ENCODE measurements around the gene GPR84. TPM values are rescaled to one million over a fixed set of nuclear protein-coding genes. Genes with fewer than 3 reads are reported as not detected.

The GPR84 gene
- total and polyA plus RNA-seq, 2 experiments from 2014 or later = not detected

- DNase-seq (ENCODE audit: low spot score) (peak; percentile 59), ATAC-seq (no peak)
- no peak for TF ChIP-seq JUNB (IDR thresholded peaks at IDR 0.05; ENCODE audit: unreplicated experiment)
- TF ChIP-seq ZNF331 (CRISPR knock-in tag; IDR thresholded peaks at IDR 0.05; ENCODE audit: low read depth) = no peak
- TF ChIP-seq ETS1 (IDR thresholded peaks at IDR 0.05) = no peak
- TF ChIP-seq POLR2AphosphoS5 (IDR thresholded peaks at IDR 0.05; ENCODE audit: low read depth) = no peak
- no peak for TF ChIP-seq STAT1 (IDR thresholded peaks at IDR 0.05; ENCODE audit: unreplicated experiment)
- no peak for TF ChIP-seq EZH2 (IDR thresholded peaks at IDR 0.05; ENCODE audit: low read depth, unreplicated experiment)
- no peak for TF ChIP-seq EZH2phosphoT487 (IDR thresholded peaks at IDR 0.05; ENCODE audit: unreplicated experiment)
- no peak for TF ChIP-seq CTCF (conservative IDR thresholded peaks at IDR 0.05; ENCODE audit: low read depth in 2 of 2)
- no peak overlapping the region for H2AFZ ChIP-seq
- H3K9me2 ChIP-seq (ENCODE audit: insufficient read depth) = no peaks in the 10 kb centered on the region
- Mint-ChIP-seq H3K9me3 (no peaks in the 10 kb centered on the region), H3K4me1 (peaks cover 26% of the 10 kb centered on the region), H3K27me3 (ENCODE audit: insufficient read depth, low read depth, poor library complexity) (peaks cover 7% of the 10 kb centered on the region), H3K36me3 (ENCODE audit: low read depth) (no peaks in the 10 kb centered on the region), H3K4me3 (no peak overlapping the region), H3K27ac (no peak overlapping the region)
- no peaks in the 10 kb centered on the region for H4K20me1 ChIP-seq (replicated peaks; ENCODE audit: insufficient read depth)
- H3K4me3 ChIP-seq = no peak overlapping the region
- no peaks in the 10 kb centered on the region for H3K36me3 ChIP-seq (ENCODE audit: insufficient read depth)
- peak overlapping the region; percentile 52 for H3K4me2 ChIP-seq
- H3K27ac ChIP-seq (ENCODE audit: low read depth) = no peak overlapping the region
- H3K27me3 ChIP-seq (ENCODE audit: insufficient read depth) = no peaks in the 10 kb centered on the region
- H3K79me2 ChIP-seq (replicated peaks; ENCODE audit: insufficient read depth) = peaks cover 19% of the 10 kb centered on the region
- H3F3A ChIP-seq (replicated peaks; ENCODE audit: low read depth) = peaks cover 5% of the 10 kb centered on the region; the same call in 1 of the 2 replicates
- H3K4me1 ChIP-seq (ENCODE audit: insufficient read depth) = peaks cover 27% of the 10 kb centered on the region
Observed at GRCh38 chr12:54329759-54330158, 34.5 kb downstream of the GPR84 start.

- no peaks in the 10 kb centered on the region for H3K36me3 ChIP-seq (ENCODE audit: insufficient read depth)
- H3K27me3 ChIP-seq (ENCODE audit: insufficient read depth) = no peaks in the 10 kb centered on the region
- H4K20me1 ChIP-seq (replicated peaks; ENCODE audit: insufficient read depth) = no peaks in the 10 kb centered on the region
- Mint-ChIP-seq H3K27ac (no peak overlapping the region), H3K4me3 (no peak overlapping the region), H3K4me1 (peaks cover 30% of the 10 kb centered on the region), H3K27me3 (ENCODE audit: insufficient read depth, low read depth, poor library complexity) (peaks cover 3% of the 10 kb centered on the region), H3K9me3 (no peaks in the 10 kb centered on the region), H3K36me3 (ENCODE audit: low read depth) (no peaks in the 10 kb centered on the region)
- H3K4me2 ChIP-seq = peak overlapping the region; percentile 52
- H3K4me1 ChIP-seq (ENCODE audit: insufficient read depth) = peaks cover 27% of the 10 kb centered on the region
- no peak overlapping the region for H3K27ac ChIP-seq (ENCODE audit: low read depth)
- ATAC-seq (no peak), DNase-seq (ENCODE audit: low spot score) (peak; percentile 50)
- TF ChIP-seq ETS1 (IDR thresholded peaks at IDR 0.05) = no peak
- TF ChIP-seq ZNF114 (CRISPR knock-in tag; IDR thresholded peaks at IDR 0.05) = no peak
- no peak for TF ChIP-seq EZH2phosphoT487 (IDR thresholded peaks at IDR 0.05; ENCODE audit: unreplicated experiment)
- no peak for TF ChIP-seq POLR2AphosphoS5 (IDR thresholded peaks at IDR 0.05; ENCODE audit: low read depth)
- no peak for TF ChIP-seq EZH2 (IDR thresholded peaks at IDR 0.05; ENCODE audit: low read depth, unreplicated experiment)
- no peak for TF ChIP-seq ZNF462 (CRISPR knock-in tag; IDR thresholded peaks at IDR 0.05)
- TF ChIP-seq ZNF331 (CRISPR knock-in tag; IDR thresholded peaks at IDR 0.05; ENCODE audit: low read depth) = no peak
- no peak for TF ChIP-seq JUNB (IDR thresholded peaks at IDR 0.05; ENCODE audit: unreplicated experiment)
- H2AFZ ChIP-seq = no peak overlapping the region
- H3K9me2 ChIP-seq (ENCODE audit: insufficient read depth) = no peaks in the 10 kb centered on the region
- H3F3A ChIP-seq (replicated peaks; ENCODE audit: low read depth) = peaks cover 5% of the 10 kb centered on the region
- peaks cover 16% of the 10 kb centered on the region for H3K79me2 ChIP-seq (replicated peaks; ENCODE audit: insufficient read depth)
- H3K4me3 ChIP-seq = no peak overlapping the region
Observed at GRCh38 chr12:54328595-54329337, 35.5 kb downstream of the GPR84 start.
